Measurements from ENCODE around the gene CBR1.
A peak's percentile ranks its signal among the peaks of the same experiment; 100 is the strongest.
"Not testable (repeated sequence)": the region's sequence is repeated elsewhere in the genome, so short reads cannot be mapped to it uniquely, and the experiment has no call there.

CBR1 gene

DNA sequence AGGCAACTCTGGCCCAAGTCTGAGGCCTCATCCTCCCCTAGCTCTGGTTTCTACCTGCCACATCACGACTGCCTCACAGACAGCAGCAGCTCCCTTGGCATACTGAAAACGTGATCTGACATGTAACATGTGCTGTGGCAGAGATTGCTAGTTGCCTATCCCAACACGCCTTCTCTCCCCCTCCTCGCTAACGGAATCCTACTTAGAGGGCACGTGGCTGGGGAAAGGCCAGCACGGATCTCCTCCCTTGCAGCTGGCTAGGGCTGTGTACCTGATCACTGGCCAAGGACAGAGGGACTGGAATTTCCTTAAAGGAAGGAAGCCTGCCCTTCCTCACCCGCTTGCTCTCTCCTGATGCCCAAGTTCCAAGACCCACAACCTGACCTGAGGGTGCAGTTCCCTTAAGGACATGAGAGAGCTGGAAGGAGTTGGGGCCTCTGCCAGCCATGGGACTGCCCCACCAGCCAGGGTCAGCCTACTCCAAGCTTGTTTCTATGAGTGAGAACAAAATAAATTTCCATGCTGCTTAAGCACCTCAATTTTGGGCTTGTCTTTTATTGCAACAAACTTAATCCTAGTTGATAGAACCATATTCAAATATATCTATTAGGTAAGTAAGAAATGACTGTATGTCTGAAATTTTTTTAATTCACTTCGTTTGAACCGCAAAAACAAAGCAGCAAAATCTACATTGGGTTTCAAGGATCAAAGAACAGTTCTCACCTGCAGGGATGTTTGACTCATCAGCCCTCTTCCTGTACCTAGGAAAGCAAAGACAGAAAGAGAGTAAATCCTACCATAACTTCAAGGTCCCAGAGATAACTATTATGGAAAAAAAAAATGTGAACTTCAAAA, 16.7 kb upstream of the CBR1 start:
- no peak for DNase-seq

DNA sequence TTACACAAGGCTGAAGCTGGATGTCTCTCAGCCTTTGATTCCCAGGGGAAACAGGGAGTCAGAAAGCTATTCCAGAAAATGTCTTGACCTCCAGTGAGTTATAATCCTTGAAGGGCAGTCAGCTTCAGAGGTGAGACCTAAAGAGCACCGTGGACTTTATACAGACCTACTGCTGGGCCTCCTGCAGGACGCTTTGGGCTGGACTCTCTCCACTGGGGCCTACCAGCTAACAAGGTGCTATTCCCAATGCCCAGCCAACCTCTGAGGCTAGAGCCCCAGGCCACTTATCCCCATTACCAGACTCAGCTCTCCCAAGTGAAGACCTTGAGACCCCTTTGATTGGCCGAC, 16.1 kb upstream of the CBR1 start:
- DNase-seq: no peak

GRCh38 chr21:36055551-36055950, 14.3 kb upstream of the CBR1 start:
- DNase-seq: no peak

DNA sequence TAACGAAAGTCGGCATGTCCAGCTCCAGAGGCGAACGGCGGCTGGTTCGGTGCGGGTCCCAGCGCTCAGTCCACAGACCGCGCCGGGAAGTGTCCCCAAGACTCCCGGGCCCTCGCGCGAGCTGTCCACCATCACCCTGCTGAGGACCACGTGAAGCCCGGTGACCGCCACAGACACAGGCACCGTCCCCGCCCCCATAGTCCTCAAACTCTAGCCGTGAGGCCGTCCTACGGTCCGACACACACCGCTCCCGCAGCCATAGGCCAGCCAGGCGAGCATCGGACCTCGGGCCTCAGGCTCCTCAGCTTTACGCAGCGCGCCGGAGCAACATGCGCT, 10.0 kb upstream of the CBR1 start:
- no peak for DNase-seq

DNA sequence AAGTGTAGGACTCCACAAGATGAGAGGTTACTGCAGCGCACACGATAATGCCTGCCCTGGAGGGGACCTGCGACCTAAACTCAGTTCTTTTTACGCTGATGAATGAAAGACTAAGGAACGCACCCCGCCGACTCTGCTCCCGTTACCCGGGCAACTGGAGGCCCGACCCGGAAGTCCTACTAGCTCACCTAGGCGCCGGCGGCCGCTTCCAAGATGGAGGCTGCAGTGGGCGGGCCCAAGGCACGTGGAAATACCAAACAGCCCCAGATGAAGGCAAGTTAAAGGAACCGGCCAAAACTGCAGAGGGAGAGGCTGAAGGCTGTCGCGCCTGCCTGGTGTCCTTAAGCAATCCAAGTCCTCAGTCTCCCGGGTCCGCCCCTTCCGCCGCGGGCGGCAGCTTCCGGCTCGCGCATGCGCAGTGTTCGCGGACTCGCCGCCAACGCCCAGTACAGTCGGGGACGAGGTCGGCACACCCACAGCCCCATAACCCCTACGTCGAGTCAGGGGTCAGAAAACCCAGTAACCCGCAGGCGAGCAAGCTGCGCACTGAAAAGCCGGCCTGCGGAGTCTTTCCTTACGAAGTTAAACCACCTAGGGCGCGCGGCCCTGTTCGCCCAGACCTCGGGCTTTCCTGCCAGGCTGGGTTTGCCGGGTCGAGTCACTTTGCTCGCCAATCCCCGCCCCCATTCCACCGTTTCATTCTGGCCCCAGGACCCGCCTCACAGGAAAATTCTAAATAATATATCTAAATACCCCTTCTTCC, 9.5 kb upstream of the CBR1 start, which contains the start of gene SETD4:
Gene SETD4, minus strand, starts transcription at position 368 of the 763 bp plus-strand sequence. CDS start 1,638 bp downstream, outside the sequence.
- peak; percentile 83 to 96 (median 91) for DNase-seq

DNA sequence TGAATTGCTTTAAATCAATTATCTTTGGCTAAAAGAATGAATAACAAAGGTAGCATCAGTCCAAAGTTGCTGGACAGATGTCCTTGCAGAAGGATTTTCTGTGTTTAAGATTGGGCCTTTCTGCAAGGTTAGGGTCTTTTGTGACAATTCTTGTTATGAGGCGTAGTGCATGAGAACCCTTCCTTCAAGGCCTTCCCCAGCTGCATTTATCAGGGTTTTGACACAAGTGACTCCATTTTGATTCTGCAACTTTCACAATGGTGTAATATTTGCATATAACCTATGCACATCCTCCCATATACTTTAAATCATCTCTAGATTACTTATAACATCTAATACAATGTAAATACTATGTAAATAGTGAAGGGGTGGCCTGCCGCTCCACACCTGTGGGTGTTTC, 8.4 kb upstream of the CBR1 start:
- DNase-seq: no peak

GRCh38 chr21:36063375-36064084, 6.3 kb upstream of the CBR1 start:
- DNase-seq: no peak

- DNase-seq: no peak
Observed at GRCh38 chr21:36064085-36064460, 5.8 kb upstream of the CBR1 start.

DNA sequence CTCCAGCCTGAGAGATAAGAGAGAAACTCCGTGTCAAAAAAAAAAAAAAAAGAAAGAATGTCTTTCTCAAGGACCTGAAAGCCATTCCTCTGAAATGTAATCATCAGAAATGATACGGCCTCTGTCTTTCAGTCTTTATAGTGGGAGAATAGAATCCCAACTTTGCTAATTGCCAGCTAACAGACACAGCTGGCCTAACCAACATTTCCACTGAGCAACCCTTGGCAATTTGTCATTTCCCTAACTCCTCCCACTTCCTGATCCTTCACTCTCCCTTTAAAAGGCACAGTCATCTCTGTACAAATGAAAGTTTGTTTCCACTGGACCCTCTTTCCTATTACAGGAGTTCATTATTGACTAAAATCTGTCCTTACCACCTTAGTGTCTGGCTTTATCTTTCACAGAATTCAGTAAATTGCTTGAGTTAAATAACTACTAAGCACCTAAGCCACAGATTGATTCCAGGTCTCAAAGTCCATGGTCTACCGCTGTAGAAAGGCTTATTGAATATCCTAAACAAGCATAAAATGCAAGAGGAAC, 4.3 kb upstream of the CBR1 start:
- no peak for DNase-seq

DNA sequence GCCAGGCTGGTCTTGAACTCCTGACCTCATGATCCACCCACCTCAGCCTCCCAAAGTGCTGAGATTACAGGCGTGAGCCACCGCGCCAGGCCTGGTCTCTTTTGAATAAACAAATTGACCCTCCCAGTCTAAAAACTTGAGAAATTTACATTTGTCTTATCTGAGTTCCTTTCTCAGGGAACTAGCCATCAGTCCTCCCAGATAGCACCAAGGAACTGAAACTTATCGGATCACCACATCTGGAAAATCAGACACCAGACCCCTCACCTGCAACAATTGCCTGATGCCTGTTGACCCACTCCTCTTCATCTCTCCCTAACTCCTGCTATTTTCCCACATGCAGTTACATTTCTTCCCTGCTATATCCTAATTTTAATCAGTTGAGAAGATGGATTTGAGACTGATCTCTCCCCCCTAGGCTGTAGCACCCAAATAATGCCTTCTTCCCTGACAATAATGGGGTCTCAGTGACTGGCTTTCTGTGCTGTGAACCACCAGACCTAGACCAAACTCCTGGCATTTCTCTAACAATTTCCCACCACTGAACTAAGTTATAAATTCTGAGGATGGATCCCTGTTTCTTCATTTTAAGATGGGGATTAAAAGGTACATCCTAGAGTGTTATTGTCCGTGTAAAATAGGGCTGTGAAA, 951 bp upstream of the CBR1 start:
- no peak for DNase-seq

- no peak for DNase-seq
Observed at GRCh38 chr21:36070999-36071398, 1.2 kb downstream of the CBR1 start.

DNA sequence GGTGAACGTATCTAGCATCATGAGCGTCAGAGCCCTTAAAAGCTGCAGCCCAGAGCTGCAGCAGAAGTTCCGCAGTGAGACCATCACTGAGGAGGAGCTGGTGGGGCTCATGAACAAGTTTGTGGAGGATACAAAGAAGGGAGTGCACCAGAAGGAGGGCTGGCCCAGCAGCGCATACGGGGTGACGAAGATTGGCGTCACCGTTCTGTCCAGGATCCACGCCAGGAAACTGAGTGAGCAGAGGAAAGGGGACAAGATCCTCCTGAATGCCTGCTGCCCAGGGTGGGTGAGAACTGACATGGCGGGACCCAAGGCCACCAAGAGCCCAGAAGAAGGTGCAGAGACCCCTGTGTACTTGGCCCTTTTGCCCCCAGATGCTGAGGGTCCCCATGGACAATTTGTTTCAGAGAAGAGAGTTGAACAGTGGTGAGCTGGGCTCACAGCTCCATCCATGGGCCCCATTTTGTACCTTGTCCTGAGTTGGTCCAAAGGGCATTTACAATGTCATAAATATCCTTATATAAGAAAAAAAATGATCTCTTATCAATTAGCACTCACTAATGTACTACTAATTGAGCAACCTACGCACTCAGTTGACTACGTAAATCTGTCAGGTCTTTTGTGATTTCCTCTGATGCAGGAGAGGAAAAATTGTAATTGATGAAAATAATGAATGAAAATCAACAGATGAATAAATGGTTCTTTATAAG, 2.8 kb downstream of the CBR1 start:
- DNase-seq: no peak

GRCh38 chr21:36073181-36073580, 3.4 kb downstream of the CBR1 start:
- DNase-seq: no peak

DNA sequence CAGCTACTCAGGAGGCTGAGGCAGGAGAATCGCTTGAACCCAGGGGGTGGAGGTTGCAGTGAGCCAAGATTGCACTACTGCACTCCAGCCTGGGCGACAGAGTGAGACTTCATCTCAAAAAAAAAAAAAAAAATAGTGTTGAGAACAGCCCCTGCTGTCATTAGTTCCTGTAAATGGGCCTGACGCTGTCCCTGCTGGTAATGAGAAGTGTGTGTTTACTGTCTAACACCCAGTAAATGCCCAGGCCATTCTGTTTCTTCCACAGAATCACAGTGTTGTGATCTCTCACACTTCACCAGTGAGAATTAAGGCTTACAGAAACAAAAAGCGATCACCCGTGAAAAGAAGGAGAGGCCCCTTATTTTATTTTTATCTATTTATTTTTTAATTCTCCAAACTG, 4.1 kb downstream of the CBR1 start:
- DNase-seq: not testable (repeated sequence)

DNA sequence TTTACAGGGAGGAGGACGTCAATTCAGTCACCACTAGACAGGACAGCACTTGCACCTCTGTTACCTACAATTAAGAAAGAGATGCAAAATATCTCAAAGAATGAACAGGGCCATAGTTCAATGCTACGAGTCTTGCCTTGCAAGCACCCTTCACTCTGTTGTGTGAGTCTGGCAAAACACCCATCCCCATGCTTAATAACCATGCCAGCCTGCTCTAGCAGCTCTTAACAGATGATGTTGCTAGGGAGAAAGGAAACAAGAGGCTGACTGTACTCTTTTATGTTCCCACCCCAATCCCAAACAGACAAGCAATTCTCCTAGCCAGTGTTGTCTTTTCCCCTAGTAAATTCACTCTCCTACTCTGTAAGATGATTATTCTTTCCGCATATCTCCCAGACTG, 5.3 kb downstream of the CBR1 start:
- no peak for DNase-seq

DNA sequence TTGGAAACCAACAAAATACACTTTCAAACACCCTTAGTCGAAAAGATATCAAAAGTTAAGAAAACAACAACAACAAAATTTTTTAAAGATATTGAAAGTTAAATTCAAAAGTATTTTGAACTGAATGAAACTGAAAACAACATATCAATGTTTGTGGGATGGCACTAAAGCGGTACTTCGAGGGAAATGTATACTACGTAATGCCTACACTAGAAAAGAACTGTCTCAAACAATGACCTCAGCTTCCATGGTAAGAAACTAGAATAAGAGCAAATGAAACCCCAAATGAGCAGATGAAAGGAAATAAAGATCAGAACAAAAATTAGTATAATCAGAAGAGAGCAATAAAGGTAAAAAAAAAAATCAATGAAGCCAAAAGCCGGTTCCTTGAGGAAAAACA, 6.1 kb downstream of the CBR1 start:
- no peak for DNase-seq

DNA sequence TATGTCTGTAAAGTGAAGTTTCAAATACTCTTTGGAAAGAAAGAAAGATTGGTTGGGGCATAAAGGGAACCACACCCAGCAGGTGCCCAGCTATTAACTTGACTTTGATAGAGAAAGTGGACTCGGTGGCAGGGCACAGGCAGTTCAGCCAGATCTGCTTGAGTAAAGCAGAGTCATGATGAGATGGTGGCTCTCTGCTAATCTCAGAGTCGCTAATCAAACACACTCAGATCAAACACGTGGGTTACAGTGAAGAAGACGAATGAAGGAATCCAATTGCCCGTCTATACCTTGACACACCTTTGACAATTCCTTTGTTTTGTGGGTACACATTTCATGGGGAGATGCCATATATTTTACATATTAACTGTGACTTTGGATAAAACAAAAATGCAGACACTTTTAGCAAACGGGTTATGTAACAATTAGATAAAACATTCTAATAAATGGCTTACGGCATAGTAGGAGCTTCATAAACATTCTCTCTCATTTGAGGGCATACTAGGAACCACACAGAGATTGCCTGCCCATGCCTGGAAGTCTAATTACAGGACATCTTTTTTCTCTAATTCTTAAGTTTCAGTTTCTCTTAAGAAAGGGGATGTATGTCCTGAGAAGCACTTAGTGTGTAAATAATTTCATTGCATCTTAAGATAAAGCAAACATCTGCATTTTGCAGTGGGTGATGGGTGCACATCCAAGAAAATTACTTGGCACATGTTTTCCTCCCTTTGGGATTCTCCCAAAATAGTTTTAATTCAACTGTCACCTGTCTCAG, 7.2 kb downstream of the CBR1 start:
- DNase-seq: no peak

DNA sequence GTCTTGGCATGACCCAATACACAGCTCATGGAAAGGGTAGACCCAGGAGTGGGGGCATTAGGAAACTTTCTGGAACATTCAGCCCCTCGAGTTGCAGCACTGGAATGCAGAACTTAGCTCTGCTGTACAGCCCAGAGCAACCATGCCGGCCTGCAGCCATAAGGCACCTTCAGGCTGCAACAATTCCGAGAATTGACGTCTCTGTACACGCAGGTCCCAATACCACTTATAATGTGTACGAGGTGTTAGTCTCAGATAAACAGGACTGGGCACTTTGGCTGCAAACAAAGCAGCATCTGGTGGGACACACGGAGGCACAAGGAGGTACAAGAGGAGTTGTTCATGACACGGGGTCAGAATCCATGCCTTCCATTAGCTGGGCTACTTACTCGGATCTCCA, 7.9 kb downstream of the CBR1 start:
- DNase-seq: no peak

DNA sequence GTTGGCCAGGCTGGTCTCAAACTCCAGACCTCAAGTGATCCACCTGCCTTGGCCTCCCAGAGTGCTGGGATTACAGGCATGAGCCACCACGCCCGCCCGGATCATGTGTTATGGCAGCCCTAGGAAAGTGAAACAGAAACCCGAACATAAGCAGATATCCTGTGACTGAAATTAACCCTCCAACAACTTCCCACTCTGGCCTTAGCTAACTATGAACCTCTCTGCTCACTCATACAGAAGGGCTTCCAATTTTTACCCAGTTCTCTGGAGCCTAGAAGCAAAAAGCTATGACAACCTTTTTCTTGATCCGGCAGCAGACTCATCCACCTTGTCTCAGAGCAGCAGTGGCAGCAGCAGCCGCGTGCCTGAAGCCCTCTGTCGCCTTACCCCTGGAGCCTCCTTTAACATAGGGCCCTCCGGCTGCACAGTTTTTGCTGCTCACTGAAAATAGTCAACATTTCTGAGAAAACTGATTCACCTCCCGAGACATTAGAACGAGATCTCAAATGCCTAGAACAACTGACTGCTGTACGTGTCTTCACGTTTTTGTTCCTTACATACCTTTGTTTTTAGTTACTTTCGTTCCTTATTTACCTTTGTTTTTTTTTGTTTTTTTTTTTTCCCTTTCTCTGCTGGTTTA, 9.3 kb downstream of the CBR1 start:
- peak in 2 of 4 experiments; percentile 3 to 27 for DNase-seq

GRCh38 chr21:36079671-36080070, 9.8 kb downstream of the CBR1 start:
- DNase-seq: no peak

DNA sequence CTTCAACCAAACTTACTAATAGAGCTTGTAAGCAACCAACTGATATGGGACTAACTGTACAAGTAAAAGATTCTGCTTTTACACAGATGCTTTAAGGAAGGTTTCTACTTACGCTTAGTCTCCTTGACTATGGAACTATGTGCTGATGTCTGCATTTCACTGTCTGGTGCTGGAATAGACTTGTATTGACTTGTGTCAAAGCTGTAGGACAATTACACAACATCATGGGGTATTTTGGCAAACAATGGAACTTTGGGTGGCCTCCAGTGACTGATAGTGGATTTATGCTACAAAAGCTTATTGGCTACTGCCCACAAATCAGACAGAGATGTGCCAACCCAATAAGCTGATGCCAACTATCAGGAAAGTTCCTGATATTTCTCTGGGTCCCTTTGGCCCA, 10.6 kb downstream of the CBR1 start:
- DNase-seq: no peak

All from activated naive CD4-positive, alpha-beta T cell (primary cell).